HL-60 (cell line): ENCODE data around the gene THSD8. TPM values are rescaled to one million over a fixed set of nuclear protein-coding genes. Genes with fewer than 3 reads are reported as not detected.
"Not testable (repeated sequence)": the region's sequence is repeated elsewhere in the genome, so short reads cannot be mapped to it uniquely, and the experiment has no call there.

Experiments
- DNase-seq, 2 experiments: peaks; one replicate each; pipeline ENCODE4 v3.0.0-alpha.2; 2010 to 2020; ENCODE audit warnings: low read depth in 1 of 2, low spot score in 1 of 2
- H3K27ac ChIP-seq: fragments of 250-450 bp; sonication (Bioruptor Pico); replicated peaks from 2 replicates; pipeline ENCODE4 v1.5.1; 2020; ENCODE audit warnings: mild to moderate bottlenecking, moderate library complexity
- H3K27me3 ChIP-seq: fragments of 250-450 bp; sonication (Bioruptor Pico); 2 replicates; pipeline ENCODE4 v1.5.1; 2021; ENCODE audit warnings: mild to moderate bottlenecking, moderate library complexity; ENCODE audit not compliant: insufficient read depth, poor library complexity, severe bottlenecking
- H3K4me3 ChIP-seq: replicated peaks from 2 replicates; pipeline ENCODE4 v1.5.1; 2011; ENCODE audit warnings: mild to moderate bottlenecking, control low read depth, low read length; ENCODE audit not compliant: insufficient read depth
- CTCF ChIP-seq: IDR thresholded peaks from one replicate; pipeline ENCODE4 v1.5.1; 2011; ENCODE audit warnings: low read length, control low read depth, inconsistent platforms; ENCODE audit not compliant: insufficient read depth
- GABPA ChIP-seq: IDR thresholded peaks from 2 replicates; pipeline ENCODE4 v1.6.1; 2012; ENCODE audit warnings: low read depth
- POLR2AphosphoS5 ChIP-seq: IDR thresholded peaks from 2 replicates; pipeline ENCODE4 v1.6.1; 2012; ENCODE audit warnings: low read depth
- REST ChIP-seq: IDR thresholded peaks from 2 replicates; pipeline ENCODE4 v1.6.1; 2012; ENCODE audit warnings: low read depth; ENCODE audit not compliant: insufficient replicate concordance
- SPI1 ChIP-seq: IDR thresholded peaks from 2 replicates; pipeline ENCODE4 v1.6.1; 2012; ENCODE audit warnings: low read depth, mild to moderate bottlenecking, borderline replicate concordance
- microRNA-seq: library from miRNA; unstranded; fragments of <30 nt; microRNA quantifications from one replicate; pipeline ENCODE4, GENCODE V29; 2018

The THSD8 gene

GRCh38 chr19:12843999-12844732, 42.3 kb downstream of the THSD8 start:
- no peak overlapping the region for H3K4me3 ChIP-seq
- H3K27ac ChIP-seq = no peak overlapping the region
- no peak for DNase-seq
- no peak for TF ChIP-seq SPI1
- TF ChIP-seq POLR2AphosphoS5 = no peak
- TF ChIP-seq CTCF = no peak
- no peak for TF ChIP-seq REST
- H3K27me3 ChIP-seq = peaks cover 28% of the 10 kb centered on the region

GRCh38 chr19:12846613-12847012, 44.7 kb downstream of the THSD8 start:
- H3K27me3 ChIP-seq, DNase-seq, H3K4me3 ChIP-seq, H3K27ac ChIP-seq: not testable (repeated sequence)

- DNase-seq = peak; percentile 64 to 77
- Histone ChIP-seq H3K4me3 (no peak overlapping the region), H3K27me3 (peaks cover 2% of the 10 kb centered on the region), H3K27ac (no peak overlapping the region)
- no peak for TF ChIP-seq GABPA
- peak; percentile 91 for TF ChIP-seq CTCF
- TF ChIP-seq REST = no peak
- peak; percentile 66; the same call in 1 of the 2 replicates for TF ChIP-seq SPI1
Observed at GRCh38 chr19:12847159-12848139, 45.6 kb downstream of the THSD8 start.

Small RNA genes lying within 50 kb of the gene (microRNA-seq; reads per million reads assigned to microRNA genes)
- not detected for gene MIR5684
- not detected for gene MIR6794
